ENCODE results near the gene ST6GALNAC4. TPM values are rescaled to one million over a fixed set of nuclear protein-coding genes. Genes with fewer than 3 reads are reported as not detected.

ST6GALNAC4 gene
- total and polyA plus RNA-seq, 9 of the 15 experiments (the other 6 are each of a cell fraction or from before 2014, with no cell fraction given), result 2.6 to 43.1 (median 15.4) TPM

- TF ChIP-seq, protein P1, sequence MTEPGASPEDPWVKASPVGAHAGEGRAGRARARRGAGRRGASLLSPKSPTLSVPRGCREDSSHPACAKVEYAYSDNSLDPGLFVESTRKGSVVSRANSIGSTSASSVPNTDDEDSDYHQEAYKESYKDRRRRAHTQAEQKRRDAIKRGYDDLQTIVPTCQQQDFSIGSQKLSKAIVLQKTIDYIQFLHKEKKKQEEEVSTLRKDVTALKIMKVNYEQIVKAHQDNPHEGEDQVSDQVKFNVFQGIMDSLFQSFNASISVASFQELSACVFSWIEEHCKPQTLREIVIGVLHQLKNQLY (CRISPR knock-in tag; conservative IDR thresholded peaks at IDR 0.05), result no peak
- 0 out of 2 replicates have a peak, but pooled peaks have one; percentile 21 for TF ChIP-seq CBX5 (IDR thresholded peaks at IDR 0.05; ENCODE audit: borderline replicate concordance, low read depth)
- TF ChIP-seq, protein P2, sequence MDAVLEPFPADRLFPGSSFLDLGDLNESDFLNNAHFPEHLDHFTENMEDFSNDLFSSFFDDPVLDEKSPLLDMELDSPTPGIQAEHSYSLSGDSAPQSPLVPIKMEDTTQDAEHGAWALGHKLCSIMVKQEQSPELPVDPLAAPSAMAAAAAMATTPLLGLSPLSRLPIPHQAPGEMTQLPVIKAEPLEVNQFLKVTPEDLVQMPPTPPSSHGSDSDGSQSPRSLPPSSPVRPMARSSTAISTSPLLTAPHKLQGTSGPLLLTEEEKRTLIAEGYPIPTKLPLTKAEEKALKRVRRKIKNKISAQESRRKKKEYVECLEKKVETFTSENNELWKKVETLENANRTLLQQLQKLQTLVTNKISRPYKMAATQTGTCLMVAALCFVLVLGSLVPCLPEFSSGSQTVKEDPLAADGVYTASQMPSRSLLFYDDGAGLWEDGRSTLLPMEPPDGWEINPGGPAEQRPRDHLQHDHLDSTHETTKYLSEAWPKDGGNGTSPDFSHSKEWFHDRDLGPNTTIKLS (IDR thresholded peaks at IDR 0.05; ENCODE audit: borderline replicate concordance, low read depth), result 0 out of 2 replicates have a peak, but pooled peaks have one; percentile 19
- peak; percentile 48; the same call in 1 of the 2 replicates for TF ChIP-seq MBD2 (IDR thresholded peaks at IDR 0.05; ENCODE audit: borderline replicate concordance, low read depth)
- peak in 1 of 2 experiments; percentile 56; a peak in 1 of 4 replicates for TF ChIP-seq FOXA3 (CRISPR knock-in tag; conservative IDR thresholded peaks at IDR 0.05 in 1 of 2, IDR thresholded peaks at IDR 0.05 in 1 of 2)
- TF ChIP-seq KAT7 (CRISPR knock-in tag; IDR thresholded peaks at IDR 0.05; ENCODE audit: borderline replicate concordance), result peak; percentile 54; the same call in 1 of the 2 replicates
- TF ChIP-seq CXXC5 (CRISPR knock-in tag; IDR thresholded peaks at IDR 0.05), result peak; percentile 40; the same call in 1 of the 2 replicates
- TF ChIP-seq ZFP91 (CRISPR knock-in tag; IDR thresholded peaks at IDR 0.05), result no peak
- TF ChIP-seq TRIM24 (IDR thresholded peaks at IDR 0.05), result no peak
- no peak for TF ChIP-seq ZNF232 (CRISPR knock-in tag; IDR thresholded peaks at IDR 0.05)
- TF ChIP-seq ZFP30 (CRISPR knock-in tag; IDR thresholded peaks at IDR 0.05; ENCODE audit: borderline replicate concordance), result no peak
- peak; percentile 81 for TF ChIP-seq PCBP1 (IDR thresholded peaks at IDR 0.05; ENCODE audit: low read depth, low read length, poor library complexity, severe bottlenecking)
- TF ChIP-seq, protein P3, sequence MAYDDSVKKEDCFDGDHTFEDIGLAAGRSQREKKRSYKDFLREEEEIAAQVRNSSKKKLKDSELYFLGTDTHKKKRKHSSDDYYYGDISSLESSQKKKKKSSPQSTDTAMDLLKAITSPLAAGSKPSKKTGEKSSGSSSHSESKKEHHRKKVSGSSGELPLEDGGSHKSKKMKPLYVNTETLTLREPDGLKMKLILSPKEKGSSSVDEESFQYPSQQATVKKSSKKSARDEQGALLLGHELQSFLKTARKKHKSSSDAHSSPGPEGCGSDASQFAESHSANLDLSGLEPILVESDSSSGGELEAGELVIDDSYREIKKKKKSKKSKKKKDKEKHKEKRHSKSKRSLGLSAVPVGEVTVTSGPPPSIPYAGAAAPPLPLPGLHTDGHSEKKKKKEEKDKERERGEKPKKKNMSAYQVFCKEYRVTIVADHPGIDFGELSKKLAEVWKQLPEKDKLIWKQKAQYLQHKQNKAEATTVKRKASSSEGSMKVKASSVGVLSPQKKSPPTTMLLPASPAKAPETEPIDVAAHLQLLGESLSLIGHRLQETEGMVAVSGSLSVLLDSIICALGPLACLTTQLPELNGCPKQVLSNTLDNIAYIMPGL (CRISPR knock-in tag; IDR thresholded peaks at IDR 0.05), result no peak
- no peak for TF ChIP-seq ZNF140 (CRISPR knock-in tag; IDR thresholded peaks at IDR 0.05)
- no peak for TF ChIP-seq CHCHD3 (CRISPR knock-in tag; IDR thresholded peaks at IDR 0.05)
- TF ChIP-seq FOXJ3 (CRISPR knock-in tag; IDR thresholded peaks at IDR 0.05), result no peak
- no peak for TF ChIP-seq ZKSCAN1 (IDR thresholded peaks at IDR 0.05; ENCODE audit: low read depth, low read length)
- TF ChIP-seq GABPA (tag; conservative IDR thresholded peaks at IDR 0.05; ENCODE audit: low read depth), result no peak
- TF ChIP-seq MAX (CRISPR knock-in tag; IDR thresholded peaks at IDR 0.05), result peak; percentile 40; the same call in 1 of the 2 replicates
- TF ChIP-seq TCF7 (IDR thresholded peaks at IDR 0.05; ENCODE audit: borderline replicate concordance), result no peak
- TF ChIP-seq ATF7 (IDR thresholded peaks at IDR 0.05), result peak; percentile 33; the same call in 1 of the 2 replicates
Measured at GRCh38 chr9:127898433-127899127, 18.3 kb downstream of the ST6GALNAC4 start (continued).
